GM18951 (cell line): ENCODE data around the gene NUAK1.

Experiments
- POLR2A ChIP-seq: IDR thresholded peaks from 4 replicates; pipeline ENCODE4 v1.6.1; 2011; ENCODE audit warnings: mild to moderate bottlenecking; ENCODE audit not compliant: insufficient read length, insufficient read depth; ENCODE audit errors: extremely low read depth
- in situ Hi-C: fragments of 300-500 bp; cut with MboI; formaldehyde crosslinking; loops from one replicate; pipeline ENCODE4 v1.12.0; 2022; ENCODE audit warnings: low sequenced_read_pairs, mixed read lengths, inconsistent platforms; ENCODE audit not compliant: unreplicated experiment

NUAK1 gene

GRCh38 chr12:106051853-106052531, 86.8 kb downstream of the NUAK1 start:
- TF ChIP-seq POLR2A: no peak
- in situ Hi-C loops: no loop called here

DNA sequence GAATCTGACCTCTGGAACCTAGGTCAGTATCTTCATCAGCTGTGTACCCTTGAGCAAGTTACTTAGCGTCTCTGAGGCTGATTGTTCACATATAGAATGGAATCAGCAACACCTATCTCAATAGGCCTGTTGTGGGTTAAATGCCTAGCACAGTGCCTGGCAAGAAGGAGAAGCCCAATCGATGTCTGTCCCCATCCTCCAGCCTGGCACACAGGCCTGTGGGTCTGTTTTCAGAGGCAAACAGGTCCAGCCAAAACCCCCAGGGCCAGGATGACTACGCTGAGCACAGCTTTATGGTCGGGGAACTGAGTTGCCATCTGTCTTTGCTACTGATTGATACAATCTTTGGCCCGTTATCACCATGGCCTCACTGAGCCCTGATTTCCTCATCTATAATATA, 89.2 kb downstream of the NUAK1 start:
- in situ Hi-C loops: no loop called here
- no peak for TF ChIP-seq POLR2A

DNA sequence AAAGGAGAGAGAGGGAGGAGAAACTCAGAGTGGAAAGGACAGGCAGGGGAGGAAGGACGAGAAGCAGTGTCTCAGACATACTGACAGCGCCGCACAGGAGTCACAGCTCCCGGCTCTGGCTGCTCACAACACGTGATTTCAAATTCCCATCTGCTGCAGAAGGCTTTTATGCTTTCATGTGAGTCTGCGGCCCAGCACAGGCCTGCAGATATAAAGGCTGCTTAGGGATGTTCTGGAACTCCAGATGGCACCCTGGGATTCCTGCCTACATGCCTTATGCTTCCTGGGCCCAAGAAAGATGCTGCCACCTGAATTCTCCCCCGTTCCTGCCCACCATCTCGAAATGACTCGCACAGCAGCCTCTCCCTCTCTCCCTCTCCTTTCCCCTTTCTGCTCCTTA, 89.6 kb downstream of the NUAK1 start:
- no peak for TF ChIP-seq POLR2A
- in situ Hi-C loops: no loop called here

GRCh38 chr12:106048676-106049075, 90.1 kb downstream of the NUAK1 start:
- in situ Hi-C loops: no loop called here
- TF ChIP-seq POLR2A: no peak

DNA sequence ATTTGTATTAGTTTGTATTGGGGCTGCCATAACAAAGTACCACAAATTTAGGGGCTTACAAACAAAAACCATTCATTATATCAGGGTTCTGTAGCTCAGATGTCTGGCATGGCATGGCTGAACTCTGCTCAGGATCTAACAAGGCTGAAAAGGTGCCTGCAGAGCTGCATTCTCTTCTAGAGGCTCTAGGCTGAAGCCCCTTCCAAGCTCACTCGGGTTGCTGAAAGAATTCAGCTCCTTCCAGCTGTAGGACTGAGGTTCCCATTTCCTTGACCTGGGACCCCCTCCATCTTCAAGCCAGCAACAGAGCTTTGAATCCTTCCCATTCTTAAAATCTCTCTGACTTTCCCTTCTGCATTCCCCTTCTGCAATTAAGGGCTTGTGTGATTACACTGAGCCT, 90.7 kb downstream of the NUAK1 start:
- TF ChIP-seq POLR2A: no peak
- in situ Hi-C loops: no loop called here

- in situ Hi-C loops: no loop called here
- TF ChIP-seq POLR2A: no peak
These were observed 91.8 kb downstream of the NUAK1 start for GRCh38 chr12:106046947-106047346.

GRCh38 chr12:106046301-106046846, 92.4 kb downstream of the NUAK1 start:
- in situ Hi-C loops: no loop called here
- no peak for TF ChIP-seq POLR2A

GRCh38 chr12:106045251-106045674, 93.5 kb downstream of the NUAK1 start:
- no peak for TF ChIP-seq POLR2A
- in situ Hi-C loops: no loop called here

GRCh38 chr12:106044773-106045172, 94.0 kb downstream of the NUAK1 start:
- TF ChIP-seq POLR2A: no peak

GRCh38 chr12:106042037-106042436, 96.7 kb downstream of the NUAK1 start:
- no peak for TF ChIP-seq POLR2A
- in situ Hi-C loops: no loop called here

More at GRCh38 chr12:106044773-106045172, 94.0 kb downstream of the NUAK1 start:
- in situ Hi-C loops: no loop called here

GRCh38 chr12:106040521-106040920, 98.2 kb downstream of the NUAK1 start:
- in situ Hi-C loops: no loop called here
- no peak for TF ChIP-seq POLR2A

DNA sequence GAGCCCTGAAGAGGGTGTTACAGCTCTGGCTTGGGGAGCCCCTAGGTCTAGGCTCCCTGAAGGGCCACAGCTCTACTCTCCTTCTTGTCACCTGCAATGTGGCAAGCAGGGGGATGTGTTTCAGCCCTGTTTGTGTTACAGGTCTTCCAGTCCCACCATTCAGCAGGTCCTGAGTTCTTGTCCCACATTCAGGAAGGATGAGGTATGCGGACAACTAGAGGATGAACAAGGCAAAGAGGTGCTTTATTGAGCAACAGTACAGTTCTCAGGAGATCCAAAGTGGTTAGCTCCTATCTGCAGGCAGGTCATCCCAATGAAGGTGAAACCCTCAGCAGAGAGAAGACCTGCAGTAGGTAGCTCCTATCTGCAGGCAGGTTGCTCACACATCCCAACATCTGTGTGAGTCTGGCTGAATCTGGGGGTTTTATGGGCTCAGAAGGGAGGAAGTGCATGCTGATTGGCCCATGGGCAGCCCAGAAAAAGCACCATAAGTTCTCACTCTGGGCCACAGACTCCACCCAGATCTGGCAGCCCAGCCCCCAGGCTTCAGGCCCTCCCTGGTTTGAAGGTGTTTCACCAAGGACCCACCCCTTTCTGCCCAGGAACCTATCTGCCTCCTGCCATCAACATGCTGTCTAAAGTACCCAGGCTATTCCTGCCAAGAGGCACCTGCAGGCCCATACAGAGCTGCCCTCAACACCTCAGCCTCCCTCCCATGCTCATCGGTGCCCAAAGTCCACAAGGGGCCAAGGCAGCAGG, 98.9 kb downstream of the NUAK1 start:
- in situ Hi-C loops: no loop called here
- TF ChIP-seq POLR2A: no peak

DNA sequence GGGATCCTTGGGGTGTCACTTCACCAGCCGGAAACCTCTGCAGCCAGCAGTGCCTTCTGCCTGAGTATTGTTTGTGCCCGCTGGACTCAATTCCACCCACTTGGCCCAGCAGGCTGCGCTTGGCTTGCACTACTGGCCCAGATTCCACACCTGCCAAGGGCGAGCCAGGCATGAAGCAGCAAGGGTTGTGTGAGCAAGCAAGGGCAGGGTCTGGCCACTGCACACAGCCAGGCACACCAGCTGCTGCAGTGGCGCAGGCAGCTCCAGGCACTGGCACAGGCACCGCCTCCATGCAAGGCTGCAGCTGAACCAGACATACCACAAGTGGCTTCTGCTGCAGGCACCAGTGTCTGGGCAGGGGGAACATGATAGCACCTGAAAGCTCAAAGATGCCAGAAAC, 99.5 kb downstream of the NUAK1 start:
- TF ChIP-seq POLR2A: no peak
- in situ Hi-C loops: no loop called here

GRCh38 chr12:106037524-106038298, 101.0 kb downstream of the NUAK1 start:
- no peak for TF ChIP-seq POLR2A
- in situ Hi-C loops: no loop called here

GRCh38 chr12:106035421-106035820, 103.3 kb downstream of the NUAK1 start:
- no peak for TF ChIP-seq POLR2A
- in situ Hi-C loops: no loop called here
